Ascending aorta (tissue), 2 donors: ENCODE data around the gene BCAT1. TPM values are rescaled to one million over a fixed set of nuclear protein-coding genes. Genes with fewer than 3 reads are reported as not detected.
"Not testable (repeated sequence)": the region's sequence is repeated elsewhere in the genome, so short reads cannot be mapped to it uniquely, and the experiment has no call there.

Experiments used
- DNase-seq, 2 donors: peaks; one replicate each; pipeline ENCODE4 v3.0.0-alpha.2; 2019; ENCODE audit warnings: low spot score in 2 of 2
- H3K27ac ChIP-seq, 2 donors: fragments of 200-600 bp; sonication (generic); one replicate each; pipeline ENCODE4 v1.5.1; 2016 to 2017; ENCODE audit warnings: mild to moderate bottlenecking in 1 of 2
- H3K27me3 ChIP-seq: fragments of 200-600 bp; sonication (generic); one replicate; pipeline ENCODE4 v1.5.1; 2017
- H3K36me3 ChIP-seq, 2 donors: fragments of 200-600 bp; sonication (generic); one replicate each; pipeline ENCODE4 v1.5.1; 2016
- H3K4me1 ChIP-seq, 2 donors: fragments of 200-600 bp; sonication (generic); one replicate each; pipeline ENCODE4 v1.5.1; 2016 to 2017; ENCODE audit warnings: mild to moderate bottlenecking in 1 of 2
- H3K4me3 ChIP-seq, 2 donors: fragments of 200-600 bp; sonication (generic); one replicate each; pipeline ENCODE4 v1.5.1; 2016 to 2017; ENCODE audit warnings: mild to moderate bottlenecking in 1 of 2
- H3K9me3 ChIP-seq, 2 donors: fragments of 200-600 bp; sonication (generic); one replicate each; pipeline ENCODE4 v1.5.1; 2016
- intact Hi-C: fragments of 100-400 bp; cut with DNase I; formaldehyde crosslinking; loops from one replicate; pipeline ENCODE4 v1.15.1; 2023
- total RNA-seq: library from RNA; depleted of rRNA; stranded (reverse); fragments of >200 nt; gene quantifications from one replicate; pipeline ENCODE4 v1.1.0, GENCODE V29; 2016
- TF ChIP-seq, protein P1 (sequence below), 3 experiments: fragments of 200-600 bp in 2 of 3; fragments of 450-650 bp in 1 of 3; sonication (generic) in 2 of 3; IDR thresholded peaks; one replicate each; pipeline ENCODE4 v1.5.1; 2016 to 2019; ENCODE audit warnings: antibody characterized with exemption in 3 of 3, mild to moderate bottlenecking in 1 of 3, moderate library complexity in 1 of 3

The BCAT1 gene
- total RNA-seq, 1 donor from 2014 or later = 16.5 TPM

DNA sequence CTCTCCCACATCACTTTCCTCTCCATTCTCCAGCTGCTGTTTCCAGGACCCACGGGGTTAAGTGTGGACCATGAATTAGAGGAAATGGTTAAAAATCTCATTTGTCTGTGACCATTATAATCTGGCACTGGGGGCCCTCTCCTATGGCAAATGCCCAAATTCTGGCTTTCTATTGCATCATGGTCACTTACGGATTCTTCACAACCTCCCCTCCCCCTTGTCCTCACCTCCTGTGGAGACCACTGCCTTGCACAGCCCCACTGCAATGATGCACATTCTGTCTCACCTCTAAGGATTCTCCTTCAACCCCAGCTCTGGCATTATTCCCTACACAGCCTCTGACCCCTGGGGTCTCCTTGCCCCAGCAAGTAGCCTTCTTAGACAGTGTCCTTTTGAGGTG, 18.9 kb downstream of the BCAT1 start:
- no peak for DNase-seq
- H3K27ac ChIP-seq = no peak overlapping the region
- no peaks in the 10 kb centered on the region for H3K4me1 ChIP-seq
- TF ChIP-seq, protein P1, sequence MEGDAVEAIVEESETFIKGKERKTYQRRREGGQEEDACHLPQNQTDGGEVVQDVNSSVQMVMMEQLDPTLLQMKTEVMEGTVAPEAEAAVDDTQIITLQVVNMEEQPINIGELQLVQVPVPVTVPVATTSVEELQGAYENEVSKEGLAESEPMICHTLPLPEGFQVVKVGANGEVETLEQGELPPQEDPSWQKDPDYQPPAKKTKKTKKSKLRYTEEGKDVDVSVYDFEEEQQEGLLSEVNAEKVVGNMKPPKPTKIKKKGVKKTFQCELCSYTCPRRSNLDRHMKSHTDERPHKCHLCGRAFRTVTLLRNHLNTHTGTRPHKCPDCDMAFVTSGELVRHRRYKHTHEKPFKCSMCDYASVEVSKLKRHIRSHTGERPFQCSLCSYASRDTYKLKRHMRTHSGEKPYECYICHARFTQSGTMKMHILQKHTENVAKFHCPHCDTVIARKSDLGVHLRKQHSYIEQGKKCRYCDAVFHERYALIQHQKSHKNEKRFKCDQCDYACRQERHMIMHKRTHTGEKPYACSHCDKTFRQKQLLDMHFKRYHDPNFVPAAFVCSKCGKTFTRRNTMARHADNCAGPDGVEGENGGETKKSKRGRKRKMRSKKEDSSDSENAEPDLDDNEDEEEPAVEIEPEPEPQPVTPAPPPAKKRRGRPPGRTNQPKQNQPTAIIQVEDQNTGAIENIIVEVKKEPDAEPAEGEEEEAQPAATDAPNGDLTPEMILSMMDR (IDR thresholded peaks at IDR 0.05) = no peak
- H3K36me3 ChIP-seq = no peaks in the 10 kb centered on the region
- no peak overlapping the region for H3K4me3 ChIP-seq
- H3K9me3 ChIP-seq = no peaks in the 10 kb centered on the region
- intact Hi-C loops = no loop called here
- H3K27me3 ChIP-seq = no peaks in the 10 kb centered on the region

DNA sequence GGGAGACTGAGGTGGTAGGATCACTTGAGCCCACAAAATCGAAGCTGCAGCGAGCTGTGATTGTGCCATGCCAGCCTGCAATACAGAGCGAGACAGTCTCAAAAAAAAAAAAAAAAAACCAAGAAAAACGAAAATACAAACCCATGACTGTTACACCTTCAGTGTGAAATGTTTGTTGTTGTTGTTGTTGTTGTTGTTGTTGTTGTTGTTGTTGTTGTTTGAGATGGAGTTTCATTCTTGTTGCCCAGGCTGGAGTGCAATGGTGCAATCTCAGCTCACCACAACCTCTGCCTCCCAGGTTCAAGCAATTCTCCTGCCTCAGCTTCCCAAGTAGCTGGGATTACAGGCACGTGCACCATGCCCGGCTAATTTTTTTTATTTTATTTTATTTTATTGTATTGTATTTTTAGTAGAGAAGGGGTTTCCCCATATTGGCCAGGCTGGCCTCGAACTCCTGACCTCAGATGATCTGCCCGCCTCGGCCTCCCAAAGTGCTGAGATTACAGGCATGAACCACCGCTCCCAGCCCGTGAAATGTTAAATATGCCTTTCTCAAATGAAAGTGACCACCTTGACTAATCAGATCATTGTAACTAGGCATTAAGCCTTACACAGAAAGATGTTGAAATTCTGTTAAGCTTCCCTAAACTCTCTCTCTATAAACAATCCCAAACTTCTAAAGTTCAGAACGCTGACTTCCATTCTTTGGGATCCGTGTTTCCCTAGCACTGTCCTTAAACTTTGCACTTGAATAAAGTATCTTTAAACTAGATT, 20.2 kb downstream of the BCAT1 start:
- H3K9me3 ChIP-seq, H3K27me3 ChIP-seq, intact Hi-C loops, H3K4me1 ChIP-seq, H3K27ac ChIP-seq, H3K36me3 ChIP-seq, DNase-seq, H3K4me3 ChIP-seq: not testable (repeated sequence)

DNA sequence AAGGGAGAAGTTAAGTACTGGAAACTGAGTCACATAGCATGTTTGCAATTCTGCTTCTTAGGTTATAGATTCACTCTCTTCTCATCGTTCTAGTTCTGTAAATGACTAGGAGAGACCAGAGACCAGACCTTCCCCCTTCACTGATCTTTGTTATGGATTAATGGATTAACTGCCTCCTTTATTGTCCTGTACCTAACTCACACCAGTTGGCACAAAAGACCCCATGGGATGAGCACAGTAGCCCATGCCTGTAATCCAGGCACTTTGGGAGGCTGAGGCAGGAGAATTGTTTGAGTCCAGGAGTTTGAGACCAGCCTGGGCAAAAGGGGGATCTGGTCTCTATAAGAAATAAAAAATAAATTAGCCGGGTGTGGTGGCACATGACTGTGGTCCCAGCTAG, 20.8 kb downstream of the BCAT1 start:
- DNase-seq = no peak
- Histone ChIP-seq H3K36me3 (no peaks in the 10 kb centered on the region), H3K4me1 (no peaks in the 10 kb centered on the region), H3K4me3 (no peak overlapping the region), H3K27ac (no peak overlapping the region), H3K27me3 (no peaks in the 10 kb centered on the region), H3K9me3 (no peaks in the 10 kb centered on the region)
- intact Hi-C loops = no loop called here
- TF ChIP-seq, protein P1 (IDR thresholded peaks at IDR 0.05) = no peak

DNA sequence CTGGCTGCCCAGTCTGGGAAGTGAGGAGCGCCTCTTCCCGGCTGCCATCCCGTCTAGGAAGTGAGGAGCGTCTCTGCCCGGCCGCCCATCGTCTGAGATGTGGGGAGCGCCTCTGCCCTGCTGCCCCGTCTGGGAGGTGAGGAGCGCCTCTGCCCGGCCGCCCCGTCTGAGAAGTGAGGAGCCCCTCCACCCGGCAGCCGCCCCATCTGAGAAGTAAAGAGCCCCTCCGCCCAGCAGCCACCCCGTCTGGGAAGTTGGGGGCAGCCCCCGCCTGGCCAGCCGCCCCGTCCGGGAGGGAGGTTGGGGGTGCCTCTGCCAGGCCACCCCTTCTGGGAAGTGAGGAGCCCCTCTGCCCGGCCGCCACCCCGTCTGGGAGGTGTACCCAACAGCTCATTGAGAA, 22.8 kb downstream of the BCAT1 start:
- H3K36me3 ChIP-seq, H3K27me3 ChIP-seq, H3K27ac ChIP-seq, H3K4me1 ChIP-seq, H3K4me3 ChIP-seq, intact Hi-C loops, H3K9me3 ChIP-seq, DNase-seq: not testable (repeated sequence)

- no peak for DNase-seq
- H3K36me3 ChIP-seq = no peaks in the 10 kb centered on the region
- no peaks in the 10 kb centered on the region for H3K9me3 ChIP-seq
- TF ChIP-seq, protein P1 (IDR thresholded peaks at IDR 0.05) = no peak
- no peak overlapping the region for H3K4me3 ChIP-seq
- H3K27ac ChIP-seq = no peak overlapping the region
- no peaks in the 10 kb centered on the region for H3K4me1 ChIP-seq
- H3K27me3 ChIP-seq = no peaks in the 10 kb centered on the region
- intact Hi-C loops = no loop called here
These were observed 26.8 kb downstream of the BCAT1 start for GRCh38 chr12:24922090-24922489.

DNA sequence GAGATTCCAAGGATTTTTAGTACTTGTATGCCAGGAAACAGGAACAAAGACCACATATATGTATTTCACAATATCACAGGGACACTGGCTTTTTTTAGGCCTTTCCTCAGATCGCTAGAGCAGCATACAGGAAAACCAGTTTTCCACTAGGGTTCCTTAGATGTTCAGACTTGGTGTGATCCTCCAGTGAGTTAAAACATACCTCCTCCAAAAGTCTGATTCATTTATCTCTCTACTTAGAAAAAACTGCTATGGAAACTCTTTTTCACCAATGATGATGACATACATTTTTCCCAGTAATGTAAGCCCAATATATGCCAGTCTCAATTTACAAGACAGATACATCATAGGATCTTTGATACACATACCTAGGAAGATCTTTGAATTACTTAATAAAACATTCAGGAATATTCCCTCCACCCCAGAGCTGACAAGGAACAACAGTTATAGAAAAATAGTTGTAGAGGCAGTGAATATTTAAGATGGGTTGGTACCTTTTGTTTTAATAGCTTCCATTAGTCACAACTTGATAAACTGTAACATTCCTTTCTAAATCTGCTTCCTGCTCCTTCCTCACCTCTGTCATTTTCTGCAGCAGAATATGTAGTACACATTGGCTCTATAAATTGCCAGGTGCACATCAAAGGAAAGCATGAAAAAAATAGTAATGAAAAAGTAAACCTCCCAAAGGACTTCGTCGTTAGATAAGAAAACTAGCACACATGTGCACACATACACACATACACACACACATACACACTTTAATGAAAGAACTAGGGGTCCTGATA, 27.5 kb downstream of the BCAT1 start:
- H3K27me3 ChIP-seq = no peaks in the 10 kb centered on the region
- no peaks in the 10 kb centered on the region for H3K9me3 ChIP-seq
- DNase-seq = no peak
- no peak overlapping the region for H3K27ac ChIP-seq
- no peak overlapping the region for H3K4me3 ChIP-seq
- intact Hi-C loops = no loop called here
- TF ChIP-seq, protein P1 (IDR thresholded peaks at IDR 0.05) = no peak
- no peaks in the 10 kb centered on the region for H3K4me1 ChIP-seq
- H3K36me3 ChIP-seq = no peaks in the 10 kb centered on the region
